ENCODE results near the gene DICER1.

The DICER1 gene

DNA sequence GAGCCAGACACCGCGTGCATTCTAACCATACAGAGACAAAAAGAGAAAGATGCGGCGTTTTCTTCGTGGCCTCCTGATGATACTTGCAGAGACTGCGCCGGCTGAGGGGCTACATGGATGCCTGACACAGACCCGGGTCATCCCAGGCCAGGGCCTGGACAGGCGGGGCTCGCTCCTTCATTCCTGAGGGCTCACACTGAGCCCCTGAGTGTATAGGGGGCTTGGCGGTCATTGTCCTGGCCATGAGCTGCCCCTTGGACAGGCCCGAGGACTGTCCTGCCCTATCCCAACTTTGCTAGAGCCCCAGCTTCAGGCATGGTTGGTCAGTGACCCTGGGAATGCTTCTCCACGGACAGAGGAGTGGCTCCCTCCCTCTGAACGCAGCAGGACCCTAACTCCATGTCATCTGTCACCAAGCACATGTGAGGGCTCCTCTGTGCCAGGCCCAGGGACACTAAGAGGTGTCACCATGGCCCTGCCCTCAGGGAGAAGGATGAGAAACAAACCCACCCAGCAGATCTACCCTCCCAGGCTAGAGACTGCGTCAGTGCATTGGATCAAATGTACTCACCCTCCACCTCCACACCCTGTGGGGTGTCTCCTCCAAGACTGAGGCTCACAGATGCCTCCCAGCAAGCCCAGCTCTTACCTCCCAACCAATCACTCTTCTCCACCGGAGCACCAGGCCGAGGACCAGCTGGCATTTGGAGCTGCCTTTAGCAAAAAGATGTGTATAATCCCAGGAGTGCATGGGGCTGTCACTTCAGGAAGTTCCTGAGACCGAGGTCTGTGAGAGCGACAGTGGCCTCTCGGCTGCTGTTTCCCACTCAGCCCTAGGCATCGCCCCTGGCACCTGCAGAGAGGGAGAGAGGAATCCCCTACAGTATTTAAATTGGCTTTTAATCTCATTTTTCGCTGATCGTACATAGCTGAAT, 102.7 kb downstream of the DICER1 start:
- H3K4me3 ChIP-seq (ENCODE audit: low read length) = no peak overlapping the region
- H3K79me2 ChIP-seq (ENCODE audit: low read length) = no peaks in the 10 kb centered on the region
- H3F3A ChIP-seq (ENCODE audit: insufficient read depth, low read length) = no peaks in the 10 kb centered on the region
- no peak for DNase-seq
- H3K36me3 ChIP-seq (replicated peaks; ENCODE audit: insufficient read depth, low read length) = no peaks in the 10 kb centered on the region
- H3K4me1 ChIP-seq (ENCODE audit: low read length) = no peaks in the 10 kb centered on the region
- no peaks in the 10 kb centered on the region for H3K27me3 ChIP-seq (replicated peaks; ENCODE audit: insufficient read depth, low read length)
- H3K9me2 ChIP-seq (replicated peaks; ENCODE audit: insufficient read depth, low read length) = no peaks in the 10 kb centered on the region
- no peaks in the 10 kb centered on the region for H4K20me1 ChIP-seq (ENCODE audit: insufficient read depth, low read length)
- no peak overlapping the region for H3K27ac ChIP-seq (ENCODE audit: low read length)
- H3K9me3 ChIP-seq (replicated peaks; ENCODE audit: insufficient read depth, low read length) = no peaks in the 10 kb centered on the region
- no peak for TF ChIP-seq CTCF (IDR thresholded peaks at IDR 0.05; ENCODE audit: low read length)
- TF ChIP-seq EZH2phosphoT487 (IDR thresholded peaks at IDR 0.05; ENCODE audit: low read length) = no peak
- TF ChIP-seq EZH2 (optimal IDR thresholded peaks at IDR 0.05; ENCODE audit: low read depth, low read length) = no peak
- H3K9ac ChIP-seq (ENCODE audit: low read length) = no peak overlapping the region
- H2AFZ ChIP-seq (ENCODE audit: low read length) = no peak overlapping the region
- no peak overlapping the region for H3K4me2 ChIP-seq (ENCODE audit: low read depth, low read length)

DNA sequence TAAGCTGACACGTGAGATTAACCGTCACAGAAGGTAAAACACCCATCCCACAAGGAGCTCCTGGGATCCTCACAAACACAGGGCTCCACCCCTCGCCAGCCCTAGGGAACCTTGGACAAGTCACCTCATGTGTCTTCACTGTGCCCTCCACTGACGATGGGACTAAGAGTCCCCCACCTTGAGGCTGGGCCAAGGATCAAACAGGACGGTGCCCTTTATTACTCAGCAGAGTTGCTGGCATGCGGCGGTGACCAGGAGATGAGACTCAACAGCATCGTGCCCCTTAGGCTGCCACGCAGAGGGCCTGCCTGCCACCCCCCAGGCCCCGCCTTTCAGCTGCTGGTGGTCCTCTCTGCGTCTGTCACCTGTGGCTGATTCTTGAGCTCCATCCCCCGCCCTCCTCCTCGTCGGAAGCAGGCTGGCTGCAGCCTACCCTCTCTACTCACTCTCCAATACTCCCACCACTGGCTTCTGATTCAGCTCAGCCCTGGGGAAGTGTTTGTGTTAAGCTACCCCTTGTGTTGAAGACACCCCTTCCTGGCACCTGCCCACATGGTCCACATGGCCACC, 105.2 kb downstream of the DICER1 start:
- no peak overlapping the region for H3K4me2 ChIP-seq (ENCODE audit: low read depth, low read length)
- H4K20me1 ChIP-seq (ENCODE audit: insufficient read depth, low read length) = no peaks in the 10 kb centered on the region
- H2AFZ ChIP-seq (ENCODE audit: low read length) = no peak overlapping the region
- H3K9me2 ChIP-seq (replicated peaks; ENCODE audit: insufficient read depth, low read length) = no peaks in the 10 kb centered on the region
- H3K9ac ChIP-seq (ENCODE audit: low read length) = no peak overlapping the region
- DNase-seq = no peak
- no peaks in the 10 kb centered on the region for H3K36me3 ChIP-seq (replicated peaks; ENCODE audit: insufficient read depth, low read length)
- TF ChIP-seq EZH2 (optimal IDR thresholded peaks at IDR 0.05; ENCODE audit: low read depth, low read length) (no peak), CTCF (IDR thresholded peaks at IDR 0.05; ENCODE audit: low read length) (no peak), EZH2phosphoT487 (IDR thresholded peaks at IDR 0.05; ENCODE audit: low read length) (no peak)
- no peaks in the 10 kb centered on the region for H3K4me1 ChIP-seq (ENCODE audit: low read length)
- H3F3A ChIP-seq (ENCODE audit: insufficient read depth, low read length) = no peaks in the 10 kb centered on the region
- no peak overlapping the region for H3K27ac ChIP-seq (ENCODE audit: low read length)
- no peaks in the 10 kb centered on the region for H3K27me3 ChIP-seq (replicated peaks; ENCODE audit: insufficient read depth, low read length)
- H3K4me3 ChIP-seq (ENCODE audit: low read length) = no peak overlapping the region
- no peaks in the 10 kb centered on the region for H3K9me3 ChIP-seq (replicated peaks; ENCODE audit: insufficient read depth, low read length)
- no peaks in the 10 kb centered on the region for H3K79me2 ChIP-seq (ENCODE audit: low read length)

GRCh38 chr14:95049952-95050351, 107.4 kb downstream of the DICER1 start:
- Histone ChIP-seq H3K27me3 (replicated peaks; ENCODE audit: insufficient read depth, low read length) (no peaks in the 10 kb centered on the region), H3K27ac (ENCODE audit: low read length) (no peak overlapping the region), H3F3A (ENCODE audit: insufficient read depth, low read length) (no peaks in the 10 kb centered on the region), H3K4me3 (ENCODE audit: low read length) (no peak overlapping the region), H4K20me1 (ENCODE audit: insufficient read depth, low read length) (no peaks in the 10 kb centered on the region), H3K9me3 (replicated peaks; ENCODE audit: insufficient read depth, low read length) (no peaks in the 10 kb centered on the region), H3K4me2 (ENCODE audit: low read depth, low read length) (no peak overlapping the region), H3K9ac (ENCODE audit: low read length) (no peak overlapping the region), H3K36me3 (replicated peaks; ENCODE audit: insufficient read depth, low read length) (no peaks in the 10 kb centered on the region), H2AFZ (ENCODE audit: low read length) (no peak overlapping the region), H3K4me1 (ENCODE audit: low read length) (no peaks in the 10 kb centered on the region), H3K79me2 (ENCODE audit: low read length) (no peaks in the 10 kb centered on the region), H3K9me2 (replicated peaks; ENCODE audit: insufficient read depth, low read length) (no peaks in the 10 kb centered on the region)
- DNase-seq = no peak
- TF ChIP-seq CTCF (IDR thresholded peaks at IDR 0.05; ENCODE audit: low read length) (no peak), EZH2phosphoT487 (IDR thresholded peaks at IDR 0.05; ENCODE audit: low read length) (no peak), EZH2 (optimal IDR thresholded peaks at IDR 0.05; ENCODE audit: low read depth, low read length) (no peak)

Measured in MM.1S (cell line).